Endodermal cell (in vitro differentiated cells): Measurements from ENCODE around the gene EXD2. TPM values are rescaled to one million over a fixed set of nuclear protein-coding genes. Genes with fewer than 3 reads are reported as not detected.

Experiments used
- DNase-seq: peaks from one replicate; pipeline ENCODE4 v3.0.0-alpha.2; 2017
- H3K27ac ChIP-seq: 2 replicates; pipeline ENCODE4 v1.5.1; 2013; ENCODE audit warnings: mild to moderate bottlenecking, low read depth, low read length, moderate library complexity
- H3K27me3 ChIP-seq: 2 replicates; pipeline ENCODE4 v1.6.1; 2013; ENCODE audit warnings: mild to moderate bottlenecking, low read length, moderate library complexity; ENCODE audit not compliant: insufficient read depth, control insufficient read depth, poor library complexity, severe bottlenecking
- H3K36me3 ChIP-seq: 2 replicates; pipeline ENCODE4 v1.7.0; 2013; ENCODE audit warnings: mild to moderate bottlenecking, low read length, moderate library complexity; ENCODE audit not compliant: control insufficient read depth, insufficient read depth
- H3K4me1 ChIP-seq: one replicate; pipeline ENCODE4 v1.7.0; 2013; ENCODE audit warnings: low read length; ENCODE audit not compliant: control insufficient read depth, insufficient read depth
- H3K4me3 ChIP-seq: 2 replicates; pipeline ENCODE4 v1.5.1; 2013; ENCODE audit warnings: mild to moderate bottlenecking, low read length, moderate library complexity
- H3K9ac ChIP-seq: 2 replicates; pipeline ENCODE4 v1.6.1; 2013; ENCODE audit warnings: mild to moderate bottlenecking, low read length, moderate library complexity; ENCODE audit not compliant: poor library complexity, severe bottlenecking; ENCODE audit errors: extremely low read depth
- H3K9me3 ChIP-seq: 2 replicates; pipeline ENCODE4 v1.6.1; 2013; ENCODE audit warnings: mild to moderate bottlenecking, low read length, moderate library complexity; ENCODE audit not compliant: control insufficient read depth
- H3K27ac Mint-ChIP-seq: 2 replicates; pipeline ENCODE4 v1.8.0; 2020; ENCODE audit warnings: mixed read lengths
- H3K27me3 Mint-ChIP-seq: 2 replicates; pipeline ENCODE4 v1.8.0; 2021; ENCODE audit warnings: mild to moderate bottlenecking, mixed read lengths; ENCODE audit not compliant: insufficient read depth
- H3K36me3 Mint-ChIP-seq: 2 replicates; pipeline ENCODE4 v1.8.0; 2020; ENCODE audit warnings: low read depth, mixed read lengths
- H3K4me1 Mint-ChIP-seq: 2 replicates; pipeline ENCODE4 v1.8.0; 2020; ENCODE audit warnings: mixed read lengths
- H3K4me3 Mint-ChIP-seq: 2 replicates; pipeline ENCODE4 v1.8.0; 2020; ENCODE audit warnings: mild to moderate bottlenecking, moderate library complexity, mixed read lengths
- H3K9me3 Mint-ChIP-seq: 2 replicates; pipeline ENCODE4 v1.8.0; 2020; ENCODE audit warnings: mild to moderate bottlenecking, mixed read lengths
- CTCF ChIP-seq: fragments of 200-600 bp; sonication (generic); conservative IDR thresholded peaks from 2 replicates; pipeline ENCODE4 v1.5.0; 2021; ENCODE audit warnings: antibody characterized with exemption, mild to moderate bottlenecking
- WGBS, 2 experiments: methylation state at CpG; one replicate each; pipeline versions ENCODE4 v1.1.5 to v1.1.7; 2013; ENCODE audit warnings: missing lambda C conversion rate in 2 of 2, mixed read lengths in 1 of 2; ENCODE audit not compliant: insufficient coverage in 1 of 2, insufficient read length in 1 of 2; 5-methylcytosine and 5-hydroxymethylcytosine counted together
- total RNA-seq, 2 donors: library from RNA; stranded (reverse); fragmentation: NEBNext Ultra II Directional in 1 of 2; extraction: Animal tissue kit (Norgen Biotek cat#: 25700) in 1 of 2; gene quantifications; 2 replicates in 1 of 2; 3 replicates in 1 of 2; pipeline ENCODE4 v1.2.1, GENCODE V29; 2021

The EXD2 gene
- total RNA-seq, 2 donors from 2014 or later = 26.9 to 27.2 TPM

GRCh38 chr14:69170839-69171238, 20.5 kb upstream of the EXD2 start:
- Mint-ChIP-seq H3K9me3 (no peaks in the 10 kb centered on the region), H3K36me3 (no peaks in the 10 kb centered on the region), H3K27me3 (no peaks in the 10 kb centered on the region), H3K4me3 (no peak overlapping the region), H3K4me1 (peaks cover 6% of the 10 kb centered on the region), H3K27ac (no peak overlapping the region)
- WGBS, 2 experiments = 93% methylated on average over 1 of the region's 1 CpG; no CpG with 5 or more reads in 1 of the 2 experiments
- H3K9ac ChIP-seq = no peak overlapping the region
- no peak for DNase-seq
- H3K27ac ChIP-seq = no peak overlapping the region
- H3K27me3 ChIP-seq = no peaks in the 10 kb centered on the region
- no peak overlapping the region for H3K4me3 ChIP-seq
- no peaks in the 10 kb centered on the region for H3K4me1 ChIP-seq
- no peaks in the 10 kb centered on the region for H3K9me3 ChIP-seq
- no peaks in the 10 kb centered on the region for H3K36me3 ChIP-seq
- no peak for TF ChIP-seq CTCF

- no peaks in the 10 kb centered on the region for H3K36me3 Mint-ChIP-seq
- no peak for DNase-seq
- Histone ChIP-seq H3K36me3 (no peaks in the 10 kb centered on the region), H3K4me3 (no peak overlapping the region), H3K27ac (no peak overlapping the region), H3K27me3 (no peaks in the 10 kb centered on the region), H3K4me1 (no peaks in the 10 kb centered on the region), H3K9me3 (no peaks in the 10 kb centered on the region), H3K9ac (no peak overlapping the region)
- 88 to 100% methylated on average over 1 to 2 of the region's 2 CpGs for WGBS, 2 experiments
- H3K4me3 Mint-ChIP-seq = no peak overlapping the region
- H3K27ac Mint-ChIP-seq = no peak overlapping the region
- no peaks in the 10 kb centered on the region for H3K9me3 Mint-ChIP-seq
- TF ChIP-seq CTCF = no peak
- no peaks in the 10 kb centered on the region for H3K27me3 Mint-ChIP-seq
- H3K4me1 Mint-ChIP-seq = peaks cover 6% of the 10 kb centered on the region
These were observed 19.7 kb upstream of the EXD2 start for GRCh38 chr14:69171569-69171968.

GRCh38 chr14:69175130-69175529, 16.2 kb upstream of the EXD2 start:
- Mint-ChIP-seq H3K27ac (no peak overlapping the region), H3K4me3 (no peak overlapping the region), H3K27me3 (peaks cover 2% of the 10 kb centered on the region), H3K36me3 (no peaks in the 10 kb centered on the region), H3K9me3 (no peaks in the 10 kb centered on the region), H3K4me1 (no peaks in the 10 kb centered on the region)
- no peak overlapping the region for H3K9ac ChIP-seq
- H3K4me1 ChIP-seq = no peaks in the 10 kb centered on the region
- H3K36me3 ChIP-seq = no peaks in the 10 kb centered on the region
- H3K27me3 ChIP-seq = no peaks in the 10 kb centered on the region
- no peak overlapping the region for H3K4me3 ChIP-seq
- no peak for TF ChIP-seq CTCF
- H3K9me3 ChIP-seq = no peaks in the 10 kb centered on the region
- no peak for DNase-seq
- no peak overlapping the region for H3K27ac ChIP-seq
